H1 (cell line): ENCODE results near the gene ATXN7L3. TPM values are rescaled to one million over a fixed set of nuclear protein-coding genes. Genes with fewer than 3 reads are reported as not detected.

ENCODE experiments used
- CTCF ChIA-PET: fragments of 300-600 bp; sonication (Branson Sonifier 250); formaldehyde crosslinking; loops from one replicate; lab custom pipeline; 2021; ENCODE audit not compliant: partially characterized antibody; lab: Charles Lee
- POLR2A ChIA-PET: fragments of 300-600 bp; sonication (Branson Sonifier 250); formaldehyde crosslinking; loops from one replicate; lab custom pipeline; 2021; ENCODE audit warnings: inconsistent platforms; ENCODE audit not compliant: partially characterized antibody; lab: Charles Lee
- DNase-seq, 2 experiments: peaks; one replicate each; pipeline versions ENCODE4 v3.0.0 to v3.0.0-alpha.2; 2010 to 2022; ENCODE audit warnings: low spot score in 2 of 2, low read depth in 1 of 2, mixed read lengths in 1 of 2
- FAIRE-seq: peaks from 2 replicates; lab custom pipeline; 2011; peaks lifted over from hg19 to GRCh38; lab: Jason Lieb, UNC
- H2AFZ ChIP-seq: 2 replicates; pipeline ENCODE4 v1.8.1; 2012; ENCODE audit warnings: low read length, inconsistent platforms
- H2AK5ac ChIP-seq: 2 replicates; pipeline ENCODE4 v1.6.1; 2013; ENCODE audit warnings: low read depth, low read length
- H2BK120ac ChIP-seq: replicated peaks from 2 replicates; pipeline ENCODE3; 2013; ENCODE audit warnings: low read depth, low read length, inconsistent platforms
- H2BK12ac ChIP-seq: 2 replicates; pipeline ENCODE4 v1.6.1; 2013; ENCODE audit warnings: low read depth, low read length
- H2BK15ac ChIP-seq: 2 replicates; pipeline ENCODE4 v1.6.1; 2013; ENCODE audit warnings: low read length
- H2BK20ac ChIP-seq: 2 replicates; pipeline ENCODE4 v1.6.1; 2013; ENCODE audit warnings: low read length
- H2BK5ac ChIP-seq: 2 replicates; pipeline ENCODE4 v1.6.1; 2013; ENCODE audit warnings: low read depth, low read length
- H3K14ac ChIP-seq: 2 replicates; pipeline ENCODE4 v1.6.1; 2013; ENCODE audit warnings: inconsistent platforms; ENCODE audit not compliant: insufficient read length
- H3K18ac ChIP-seq: 2 replicates; pipeline ENCODE4 v1.6.1; 2013; ENCODE audit warnings: low read length; ENCODE audit errors: extremely low read depth
- H3K23ac ChIP-seq: 2 replicates; pipeline ENCODE4 v1.6.1; 2013; ENCODE audit warnings: inconsistent platforms; ENCODE audit not compliant: insufficient read length
- H3K23me2 ChIP-seq: 2 replicates; pipeline ENCODE4 v1.6.1; 2013; ENCODE audit warnings: low read depth, low read length
- H3K27ac ChIP-seq: 2 replicates; pipeline ENCODE4 v1.6.1; 2011; ENCODE audit warnings: low read depth, low read length, inconsistent platforms
- H3K27me3 ChIP-seq, 4 experiments: replicated peaks in 1 of 4; 1 replicate in 1 of 4; 2 replicates in 3 of 4; pipeline versions ENCODE4 v1.6.1 to v1.8.1; 2011 to 2013; ENCODE audit warnings: low read length in 3 of 4, mild to moderate bottlenecking in 3 of 4, inconsistent platforms in 2 of 4, mixed read lengths in 2 of 4, moderate library complexity in 1 of 4; ENCODE audit not compliant: control insufficient read depth in 3 of 4, insufficient read depth in 3 of 4; ENCODE audit errors: extremely low read depth in 1 of 4
- H3K36me3 ChIP-seq, 4 experiments: 2 replicates each; pipeline versions ENCODE4 v1.6.1 to v1.8.1; 2011 to 2013; ENCODE audit warnings: mild to moderate bottlenecking in 4 of 4, low read length in 3 of 4, moderate library complexity in 2 of 4, control low read depth in 1 of 4, inconsistent platforms in 1 of 4; ENCODE audit not compliant: insufficient read depth in 4 of 4, control insufficient read depth in 2 of 4
- H3K4ac ChIP-seq: replicated peaks from 2 replicates; pipeline ENCODE3; 2013; ENCODE audit warnings: low read length, low read depth, mixed read lengths, inconsistent platforms; ENCODE audit not compliant: insufficient read length
- H3K4me1 ChIP-seq, 4 experiments: replicated peaks in 1 of 4; 1 replicate in 1 of 4; 2 replicates in 3 of 4; pipeline versions ENCODE4 v1.6.1 to v1.8.1; 2011 to 2013; ENCODE audit warnings: low read length in 3 of 4, inconsistent platforms in 2 of 4, mixed read lengths in 1 of 4; ENCODE audit not compliant: insufficient read depth in 4 of 4, control insufficient read depth in 3 of 4
- H3K4me2 ChIP-seq, 2 experiments: 2 replicates each; pipeline versions ENCODE4 v1.6.1 to v1.8.1; 2011 to 2013; ENCODE audit warnings: low read depth in 2 of 2, low read length in 2 of 2, control low read depth in 1 of 2, inconsistent platforms in 1 of 2, mild to moderate bottlenecking in 1 of 2; ENCODE audit not compliant: insufficient read depth in 1 of 2
- H3K4me3 ChIP-seq, 4 experiments: fragments of 200-600, 300-600 bp in 1 of 4; sonication (generic), shearing (Covaris generic), sonication (Bioruptor Twin) in 1 of 4; 2 replicates each; pipeline versions ENCODE4 v1.5.1 to v1.8.1; 2011 to 2016; ENCODE audit warnings: low read length in 4 of 4, low read depth in 3 of 4, control low read depth in 2 of 4, inconsistent platforms in 2 of 4, mild to moderate bottlenecking in 2 of 4, mixed read lengths in 1 of 4, moderate library complexity in 1 of 4; ENCODE audit not compliant: insufficient read depth in 2 of 4; ENCODE audit errors: extremely low read depth in 1 of 4
- H3K56ac ChIP-seq: replicated peaks from 2 replicates; pipeline ENCODE3; 2013; ENCODE audit warnings: low read depth, mild to moderate bottlenecking, mixed read lengths, low read length, inconsistent platforms; ENCODE audit not compliant: insufficient read length
- H3K79me1 ChIP-seq: 2 replicates; pipeline ENCODE4 v1.6.1; 2013; ENCODE audit warnings: low read depth, low read length, control low read depth
- H3K79me2 ChIP-seq, 2 experiments: 2 replicates each; pipeline versions ENCODE4 v1.6.1 to v1.8.1; 2012 to 2013; ENCODE audit warnings: low read length in 2 of 2, mild to moderate bottlenecking in 2 of 2, inconsistent platforms in 1 of 2; ENCODE audit not compliant: insufficient read depth in 2 of 2, control insufficient read depth in 1 of 2
- H3K9ac ChIP-seq, 4 experiments: replicated peaks in 1 of 4; 1 replicate in 1 of 4; 2 replicates in 3 of 4; pipeline versions ENCODE4 v1.6.1 to v1.8.1; 2011 to 2013; ENCODE audit warnings: low read depth in 3 of 4, low read length in 3 of 4, control low read depth in 2 of 4, mild to moderate bottlenecking in 2 of 4, moderate library complexity in 2 of 4, inconsistent platforms in 1 of 4; ENCODE audit errors: extremely low read depth in 1 of 4
- H3K9me3 ChIP-seq, 2 experiments: 2 replicates each; pipeline versions ENCODE4 v1.6.1 to v1.8.1; 2012 to 2013; ENCODE audit warnings: mild to moderate bottlenecking in 2 of 2, moderate library complexity in 2 of 2, control low read depth in 1 of 2, inconsistent platforms in 1 of 2, low read depth in 1 of 2, low read length in 1 of 2, mixed read lengths in 1 of 2; ENCODE audit not compliant: insufficient read depth in 2 of 2
- H4K20me1 ChIP-seq, 2 experiments: replicated peaks in 1 of 2; 2 replicates each; pipeline versions ENCODE3 to v1.8.1; 2011 to 2013; ENCODE audit warnings: inconsistent platforms in 2 of 2, low read length in 2 of 2, mild to moderate bottlenecking in 1 of 2; ENCODE audit not compliant: insufficient read depth in 2 of 2, control insufficient read depth in 1 of 2
- H4K5ac ChIP-seq: 2 replicates; pipeline ENCODE4 v1.6.1; 2013; ENCODE audit warnings: low read length, low read depth, mixed read lengths, inconsistent platforms; ENCODE audit not compliant: insufficient read length
- H4K8ac ChIP-seq: 2 replicates; pipeline ENCODE4 v1.8.0; 2013; ENCODE audit warnings: mild to moderate bottlenecking, moderate library complexity, low read length, inconsistent platforms; ENCODE audit not compliant: insufficient read depth; ENCODE audit errors: extremely low read depth
- H4K91ac ChIP-seq: replicated peaks from 2 replicates; pipeline ENCODE3; 2013; ENCODE audit warnings: low read length, mixed read lengths, inconsistent platforms; ENCODE audit not compliant: insufficient read length
- CHD1 ChIP-seq: IDR thresholded peaks from 2 replicates; pipeline ENCODE4 v1.6.1; 2012; ENCODE audit warnings: low read depth, low read length, improper control_type of control experiment
- KDM1A ChIP-seq: fragments of 200-600, 300-600 bp; sonication (generic); IDR thresholded peaks from 2 replicates; pipeline ENCODE4 v1.7.1; 2016; ENCODE audit warnings: mild to moderate bottlenecking, low read length, borderline replicate concordance
- KDM5A ChIP-seq: fragments of 200-600 bp; IDR thresholded peaks from 2 replicates; pipeline ENCODE4 v1.7.1; 2012; ENCODE audit warnings: mild to moderate bottlenecking, low read length, inconsistent platforms, mixed read lengths
- TEAD4 ChIP-seq: IDR thresholded peaks from 2 replicates; pipeline ENCODE4 v1.6.1; 2012; ENCODE audit warnings: low read depth, low read length, inconsistent platforms, mixed read lengths
- YY1 ChIP-seq: IDR thresholded peaks from 2 replicates; pipeline ENCODE4 v1.6.1; 2011; ENCODE audit warnings: low read depth, mild to moderate bottlenecking, low read length
- WGBS, 2 experiments: shearing (Covaris generic) in 1 of 2; methylation state at CpG; one replicate each; pipeline versions ENCODE4 v1.1.6 to v1.1.7; 2013 to 2015; ENCODE audit warnings: low lambda C conversion rate in 2 of 2, mixed read lengths in 2 of 2, inconsistent platforms in 1 of 2, low coverage in 1 of 2, missing lambda C conversion rate in 1 of 2; ENCODE audit not compliant: insufficient replicate concordance in 2 of 2, insufficient coverage in 1 of 2, insufficient read length in 1 of 2; ENCODE audit errors: extremely low coverage in 1 of 2, missing lambda C conversion rate in 1 of 2; 5-methylcytosine and 5-hydroxymethylcytosine counted together
- polyA plus RNA-seq, 7 experiments: library from polyadenylated mRNA; depleted of rRNA in 3 of 7; stranded (reverse) in 5 of 7; unstranded in 2 of 7; fragments of >200 nt in 5 of 7; fragments of 200-250 nt in 2 of 7; gene quantifications; 1 replicate in 5 of 7; 2 replicates in 1 of 7; 4 replicates in 1 of 7; pipeline versions ENCODE4 v1.2.1 to v1.2.3, GENCODE V29; 2011 to 2013; ENCODE audit warnings: missing spikeins in 2 of 7, mixed read lengths in 2 of 7
- total RNA-seq: library from RNA; stranded (reverse); fragmentation: NEBNext Ultra II Directional; extraction: Animal tissue kit (Norgen Biotek cat#: 25700); gene quantifications from 2 replicates; pipeline ENCODE4 v1.2.1, GENCODE V29; 2021
- TF ChIP-seq, protein P1 (sequence below): IDR thresholded peaks from 2 replicates; pipeline ENCODE4 v1.6.1; 2011; ENCODE audit warnings: low read depth, mild to moderate bottlenecking, low read length; ENCODE audit not compliant: insufficient read depth
- TF ChIP-seq, protein P2 (sequence below), 3 experiments: IDR thresholded peaks; 1 replicate in 2 of 3; 2 replicates in 1 of 3; pipeline versions ENCODE4 v1.5.1 to v1.6.1; 2011; ENCODE audit warnings: low read length in 3 of 3, mild to moderate bottlenecking in 3 of 3, inconsistent platforms in 2 of 3, low read depth in 1 of 3, moderate library complexity in 1 of 3; ENCODE audit not compliant: insufficient read depth in 1 of 3; ENCODE audit errors: control extremely low read depth in 1 of 3
- TF ChIP-seq, protein P3 (sequence below): IDR thresholded peaks from 2 replicates; pipeline ENCODE4 v1.6.1; 2012; ENCODE audit warnings: low read length, inconsistent platforms

Gene ATXN7L3
- total and polyA plus RNA-seq, 2 of the 8 experiments (the other 6 are each of a cell fraction or from before 2014, with no cell fraction given): 53.7 to 103 TPM

DNA sequence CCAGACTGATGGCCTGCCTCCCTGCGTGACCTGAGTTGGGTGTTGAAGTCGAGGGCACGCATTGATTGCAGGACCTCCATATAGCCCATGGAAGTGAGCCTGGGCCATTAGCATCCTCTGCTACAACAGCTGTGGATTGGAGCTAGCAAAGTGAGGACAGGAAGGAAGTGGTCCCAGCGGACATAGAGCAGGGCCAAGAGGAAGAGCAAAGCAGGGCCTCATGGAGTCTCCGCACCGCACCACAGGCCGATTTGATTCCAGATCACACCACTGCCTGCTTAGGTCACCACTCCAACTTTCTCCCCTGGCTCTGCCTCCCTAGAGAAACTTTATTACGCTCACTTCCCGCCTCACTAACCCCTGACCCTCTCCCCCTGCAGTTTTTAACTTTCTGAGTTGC, 30.5 kb upstream of the ATXN7L3 start:
- Histone ChIP-seq H3K14ac (no peak overlapping the region), H2BK15ac (no peak overlapping the region), H2AK5ac (no peak overlapping the region), H3K27ac (no peak overlapping the region), H3K4me3 (no peak overlapping the region), H4K5ac (no peak overlapping the region), H4K8ac (no peak overlapping the region), H3K4me1 (no peaks in the 10 kb centered on the region), H3K18ac (no peak overlapping the region), H3K56ac (no peak overlapping the region), H3K4ac (no peak overlapping the region), H3K23me2 (no peaks in the 10 kb centered on the region), H3K79me2 (no peaks in the 10 kb centered on the region), H4K91ac (no peak overlapping the region)
- POLR2A ChIA-PET: no interaction called here
- no peak for TF ChIP-seq KDM5A
- TF ChIP-seq CHD1: no peak
- TF ChIP-seq TEAD4: no peak
- TF ChIP-seq YY1: no peak
- TF ChIP-seq KDM1A: no peak
- TF ChIP-seq, protein P1, sequence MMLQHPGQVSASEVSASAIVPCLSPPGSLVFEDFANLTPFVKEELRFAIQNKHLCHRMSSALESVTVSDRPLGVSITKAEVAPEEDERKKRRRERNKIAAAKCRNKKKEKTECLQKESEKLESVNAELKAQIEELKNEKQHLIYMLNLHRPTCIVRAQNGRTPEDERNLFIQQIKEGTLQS: no peak
- TF ChIP-seq, protein P2, sequence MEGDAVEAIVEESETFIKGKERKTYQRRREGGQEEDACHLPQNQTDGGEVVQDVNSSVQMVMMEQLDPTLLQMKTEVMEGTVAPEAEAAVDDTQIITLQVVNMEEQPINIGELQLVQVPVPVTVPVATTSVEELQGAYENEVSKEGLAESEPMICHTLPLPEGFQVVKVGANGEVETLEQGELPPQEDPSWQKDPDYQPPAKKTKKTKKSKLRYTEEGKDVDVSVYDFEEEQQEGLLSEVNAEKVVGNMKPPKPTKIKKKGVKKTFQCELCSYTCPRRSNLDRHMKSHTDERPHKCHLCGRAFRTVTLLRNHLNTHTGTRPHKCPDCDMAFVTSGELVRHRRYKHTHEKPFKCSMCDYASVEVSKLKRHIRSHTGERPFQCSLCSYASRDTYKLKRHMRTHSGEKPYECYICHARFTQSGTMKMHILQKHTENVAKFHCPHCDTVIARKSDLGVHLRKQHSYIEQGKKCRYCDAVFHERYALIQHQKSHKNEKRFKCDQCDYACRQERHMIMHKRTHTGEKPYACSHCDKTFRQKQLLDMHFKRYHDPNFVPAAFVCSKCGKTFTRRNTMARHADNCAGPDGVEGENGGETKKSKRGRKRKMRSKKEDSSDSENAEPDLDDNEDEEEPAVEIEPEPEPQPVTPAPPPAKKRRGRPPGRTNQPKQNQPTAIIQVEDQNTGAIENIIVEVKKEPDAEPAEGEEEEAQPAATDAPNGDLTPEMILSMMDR (IDR thresholded peaks at IDR 0.05; ENCODE audit: control extremely low read depth in 1 of 3, insufficient read depth in 1 of 3, low read depth in 1 of 3, low read length in 3 of 3): no peak
- TF ChIP-seq, protein P3, sequence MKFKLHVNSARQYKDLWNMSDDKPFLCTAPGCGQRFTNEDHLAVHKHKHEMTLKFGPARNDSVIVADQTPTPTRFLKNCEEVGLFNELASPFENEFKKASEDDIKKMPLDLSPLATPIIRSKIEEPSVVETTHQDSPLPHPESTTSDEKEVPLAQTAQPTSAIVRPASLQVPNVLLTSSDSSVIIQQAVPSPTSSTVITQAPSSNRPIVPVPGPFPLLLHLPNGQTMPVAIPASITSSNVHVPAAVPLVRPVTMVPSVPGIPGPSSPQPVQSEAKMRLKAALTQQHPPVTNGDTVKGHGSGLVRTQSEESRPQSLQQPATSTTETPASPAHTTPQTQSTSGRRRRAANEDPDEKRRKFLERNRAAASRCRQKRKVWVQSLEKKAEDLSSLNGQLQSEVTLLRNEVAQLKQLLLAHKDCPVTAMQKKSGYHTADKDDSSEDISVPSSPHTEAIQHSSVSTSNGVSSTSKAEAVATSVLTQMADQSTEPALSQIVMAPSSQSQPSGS: no peak
- TF ChIP-seq, all 59 proteins: peak for 0
- Histone ChIP-seq H3K27me3 (no peaks in the 10 kb centered on the region; a peak in 1 of 7 replicates), H2BK12ac (no peak overlapping the region), H2BK120ac (no peak overlapping the region), H2BK20ac (no peak overlapping the region), H2BK5ac (no peak overlapping the region), H3K9me3 (no peaks in the 10 kb centered on the region), H3K9ac (no peak overlapping the region; a peak in 1 of 7 replicates), H3K23ac (no peak overlapping the region), H3K79me1 (no peaks in the 10 kb centered on the region; the same call in 1 of the 2 replicates), H3K4me2 (no peak overlapping the region), H4K20me1 (no peaks in the 10 kb centered on the region), H3K36me3 (no peaks in the 10 kb centered on the region), H2AFZ (peak overlapping the region; percentile 71)
- 93% methylated on average over 9 of the region's 9 CpGs; no CpG with 5 or more reads in 1 of the 2 experiments for WGBS, 2 experiments
- no peak for FAIRE-seq
- DNase-seq: no peak
- CTCF ChIA-PET: interaction anchor here (1.2 to 2.1 kb wide), 3 partner anchors 20 to 121 kb away, joined by 3 to 9 read pairs (median 5); no protein-coding TSS in a partner anchor
